GM21360 (cell line): Measurements from ENCODE around the gene DYSF.

Experiments
- ATAC-seq: cut with Tn5 transposase; IDR thresholded peaks from one replicate; pipeline ENCODE4 v1.9.1; 2021; ENCODE audit warnings: mild to moderate bottlenecking, moderate library complexity; ENCODE audit not compliant: unreplicated experiment

DYSF gene

DNA sequence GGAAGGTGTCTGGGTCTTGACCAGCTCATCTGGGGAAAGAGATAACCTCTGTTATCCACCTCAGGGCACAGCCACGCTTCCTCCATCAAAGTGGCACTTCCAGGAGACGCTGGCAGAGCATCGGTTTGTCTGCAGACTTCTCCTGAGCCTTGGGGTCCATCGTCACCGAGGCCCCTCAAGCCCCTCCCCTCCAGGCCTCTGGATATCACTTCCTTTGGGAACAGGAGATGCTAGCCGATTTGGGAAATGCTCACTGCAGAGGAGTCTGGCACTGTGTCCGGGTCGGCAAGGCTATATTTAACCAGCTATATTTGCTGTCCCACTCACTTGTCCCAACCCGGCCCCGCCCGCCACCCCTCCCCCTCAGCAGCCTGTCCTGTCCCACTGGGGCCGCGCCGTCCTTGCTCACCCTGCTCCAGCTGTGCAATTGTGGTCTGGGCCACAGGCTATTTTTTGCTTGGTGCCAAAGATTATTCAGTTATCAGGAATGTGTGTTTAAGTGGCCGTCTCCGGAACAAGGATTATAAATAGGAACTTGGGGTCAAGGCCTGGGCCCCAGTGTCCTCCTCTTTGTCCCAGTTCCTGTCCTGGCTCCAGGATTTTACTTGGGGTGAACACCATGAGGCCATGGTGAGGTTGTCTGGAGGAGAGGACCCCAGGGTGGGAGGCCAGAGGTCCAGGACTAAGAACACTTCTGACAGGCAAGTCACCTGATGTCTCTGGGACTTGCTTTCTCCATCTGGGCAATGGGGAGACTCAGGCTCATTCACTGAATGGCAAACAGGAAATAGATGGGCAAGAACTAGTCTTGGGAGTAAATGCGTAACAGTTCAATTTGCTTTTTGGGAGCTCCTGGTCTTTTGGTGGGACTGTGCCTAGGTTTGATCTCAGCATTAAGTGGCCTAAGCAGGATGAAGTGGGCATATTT, 263.6 kb downstream of the DYSF start:
- ATAC-seq = no peak

DNA sequence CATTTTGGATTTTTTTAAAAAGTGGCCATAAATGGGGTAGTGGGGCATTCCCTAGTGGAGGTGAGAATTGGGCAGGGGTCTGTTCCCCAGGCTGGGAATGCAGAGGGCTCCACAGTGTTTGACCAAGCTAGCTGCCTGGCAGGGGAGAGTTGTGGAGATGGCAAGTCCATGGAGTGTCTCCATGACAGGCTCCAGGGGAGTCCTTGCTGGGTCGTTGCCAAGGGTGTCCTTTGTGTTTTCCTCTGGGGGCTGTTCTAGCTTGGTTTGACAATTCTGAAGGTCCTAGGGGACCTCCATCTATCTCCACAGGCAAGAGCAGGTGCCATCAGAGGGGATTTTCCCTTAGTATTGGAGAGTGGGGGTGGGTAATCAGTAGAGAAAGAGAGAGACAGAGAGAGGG, 265.3 kb downstream of the DYSF start:
- ATAC-seq = no peak

DNA sequence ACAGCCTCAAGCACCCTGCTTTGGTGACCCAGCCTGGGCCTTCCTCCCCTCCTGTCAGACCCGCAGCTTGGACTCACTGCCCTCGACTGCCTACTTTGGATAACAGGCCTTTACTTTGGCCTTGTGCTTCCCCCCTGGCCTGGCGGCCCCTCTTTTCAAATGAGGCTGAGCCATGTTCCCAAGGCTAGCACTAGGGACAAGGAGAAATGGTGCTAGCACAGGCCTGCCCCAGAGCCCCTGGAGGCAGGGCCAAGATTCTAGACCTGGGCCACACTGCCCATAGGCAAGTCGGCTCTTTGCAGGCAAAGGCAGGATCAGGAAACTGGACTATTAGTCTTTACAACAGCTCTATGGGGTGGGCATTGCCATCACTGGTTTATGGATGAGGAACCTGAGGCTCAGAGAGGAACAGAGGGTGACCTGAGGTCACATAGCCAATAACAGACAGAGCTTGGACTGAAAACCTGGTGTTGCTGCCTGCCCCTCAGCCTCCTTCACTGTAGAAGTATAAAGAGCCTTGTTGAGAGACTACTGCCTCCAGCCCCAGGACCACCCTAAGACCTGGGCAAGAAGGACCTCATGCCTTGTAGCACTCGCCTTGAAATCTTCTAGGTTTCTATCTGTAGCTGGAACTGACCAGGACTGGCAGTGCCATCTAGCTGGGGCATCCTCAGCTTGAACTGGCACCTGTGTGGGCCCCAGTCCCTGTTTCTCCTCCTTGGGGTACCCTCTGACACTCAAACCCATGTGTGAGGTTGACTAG, 266.3 kb downstream of the DYSF start:
- ATAC-seq = no peak

DNA sequence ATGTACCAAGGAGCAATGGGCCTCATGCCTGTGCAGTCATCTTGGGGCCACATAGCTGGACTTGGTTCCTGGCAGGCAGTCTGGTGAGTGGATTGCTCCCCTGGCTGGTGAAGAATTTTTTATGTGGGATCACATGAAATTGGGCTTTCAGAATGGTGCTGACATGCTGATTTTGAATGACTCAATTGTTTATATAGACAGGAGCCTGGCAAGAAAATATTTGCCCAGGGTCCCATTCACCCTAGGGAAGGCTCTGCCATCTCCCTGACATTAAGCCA, 266.9 kb downstream of the DYSF start:
- no peak for ATAC-seq

DNA sequence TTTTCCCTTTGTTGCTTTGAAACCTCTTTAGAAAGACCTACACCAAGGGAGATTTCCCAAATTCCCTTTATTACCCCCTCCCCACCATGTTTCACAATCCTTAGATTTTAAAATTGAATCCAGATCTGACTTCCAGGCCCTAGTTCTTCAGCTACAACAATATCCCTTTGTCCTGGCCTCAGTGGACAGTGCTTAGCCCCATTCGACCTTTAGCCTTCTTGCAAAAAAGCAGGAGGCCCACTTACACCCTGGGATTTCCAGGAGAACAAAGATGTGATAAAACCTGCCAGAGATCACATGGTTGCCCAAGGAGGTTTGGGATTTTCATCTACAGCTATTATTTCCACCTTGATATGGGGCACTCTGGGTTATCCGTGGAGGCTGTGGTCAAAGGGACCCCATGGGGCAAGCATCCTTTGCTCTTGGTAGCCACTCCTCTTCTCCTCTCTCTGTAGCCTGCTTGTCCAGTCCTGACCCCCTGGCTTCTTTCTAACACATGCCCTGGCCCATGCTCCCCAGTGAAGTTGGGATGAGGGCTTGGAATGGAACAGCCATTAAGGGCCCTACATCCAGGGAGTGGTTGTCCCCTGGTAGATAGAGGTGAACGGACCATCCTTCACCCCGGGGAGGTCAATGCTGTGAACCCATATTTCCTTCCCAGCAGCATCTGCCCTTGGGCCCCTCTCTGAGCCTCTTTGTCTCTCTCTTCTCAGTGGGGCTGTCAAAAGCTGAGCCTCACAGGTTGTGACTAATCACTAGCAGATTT, 267.4 kb downstream of the DYSF start:
- ATAC-seq = no peak

DNA sequence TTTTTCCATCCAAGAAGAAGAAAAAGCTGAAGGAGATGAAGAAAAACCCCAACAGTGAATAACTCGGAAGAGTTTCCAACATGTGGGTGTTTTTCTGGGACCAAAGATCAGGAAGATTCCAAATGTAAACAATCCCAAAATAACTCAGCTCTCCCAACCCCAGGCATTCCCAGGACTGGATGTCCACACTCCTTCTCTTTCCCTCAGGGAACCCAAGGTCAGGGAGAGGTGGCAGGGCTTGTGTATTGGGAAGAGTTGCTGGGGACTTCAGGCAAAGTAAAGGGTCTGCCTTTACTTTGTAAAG, 268.0 kb downstream of the DYSF start:
- no peak for ATAC-seq

DNA sequence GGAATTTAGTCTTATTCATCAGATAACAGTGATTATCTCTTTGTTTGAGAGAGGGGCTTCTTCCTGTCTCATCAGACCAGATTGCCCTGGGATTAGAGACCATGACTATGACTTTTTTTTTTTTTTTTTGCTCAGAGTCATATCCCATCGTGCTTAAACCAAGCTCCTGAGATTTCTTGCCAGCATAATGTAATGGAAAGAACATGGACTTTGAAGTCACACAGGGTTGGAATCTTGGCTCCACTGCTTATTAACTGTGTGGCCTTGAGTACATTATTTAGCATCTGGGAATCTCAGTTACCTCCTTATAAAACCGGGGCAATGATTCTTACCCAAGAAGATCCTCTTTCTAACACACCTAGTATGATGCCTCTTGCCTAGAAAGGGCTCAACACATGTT, 268.3 kb downstream of the DYSF start:
- ATAC-seq = no peak

DNA sequence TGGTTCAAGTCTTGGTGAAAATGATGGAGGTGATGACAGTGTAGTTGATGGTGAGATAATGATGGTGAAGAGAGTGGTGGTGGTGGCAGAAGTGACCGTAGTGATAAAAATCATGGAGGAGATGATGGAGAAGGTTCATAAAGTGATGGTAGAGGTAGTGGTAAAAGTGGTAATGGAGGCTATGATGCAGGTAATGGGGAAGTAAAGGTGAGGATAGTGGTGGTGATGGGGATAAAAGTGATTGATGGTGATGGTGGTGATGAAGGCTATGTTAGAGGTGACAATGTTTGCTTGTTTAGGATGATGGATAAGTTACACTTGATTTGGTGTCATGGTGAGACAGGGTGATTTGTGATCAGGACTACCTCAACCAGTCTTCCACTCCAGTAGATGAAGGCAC, 268.9 kb downstream of the DYSF start:
- no peak for ATAC-seq

DNA sequence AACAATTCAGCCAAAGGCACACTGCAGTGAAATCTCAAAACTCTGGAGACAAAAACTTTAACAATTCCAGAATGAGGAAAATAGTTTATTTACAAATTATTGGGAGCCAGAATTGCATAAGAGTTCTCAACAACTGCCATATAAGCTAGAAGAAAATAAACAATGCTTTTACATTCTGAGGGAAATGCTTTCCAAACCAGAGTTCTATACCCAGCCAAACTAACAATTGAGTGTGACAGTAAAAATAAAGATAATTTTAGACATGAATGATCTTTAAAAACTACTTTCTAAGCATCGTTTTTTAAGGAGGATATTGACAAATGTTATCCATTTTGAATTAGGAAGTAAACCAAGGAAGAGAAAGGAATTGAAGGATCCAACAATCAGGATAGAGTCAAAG, 271.4 kb downstream of the DYSF start:
- no peak for ATAC-seq

DNA sequence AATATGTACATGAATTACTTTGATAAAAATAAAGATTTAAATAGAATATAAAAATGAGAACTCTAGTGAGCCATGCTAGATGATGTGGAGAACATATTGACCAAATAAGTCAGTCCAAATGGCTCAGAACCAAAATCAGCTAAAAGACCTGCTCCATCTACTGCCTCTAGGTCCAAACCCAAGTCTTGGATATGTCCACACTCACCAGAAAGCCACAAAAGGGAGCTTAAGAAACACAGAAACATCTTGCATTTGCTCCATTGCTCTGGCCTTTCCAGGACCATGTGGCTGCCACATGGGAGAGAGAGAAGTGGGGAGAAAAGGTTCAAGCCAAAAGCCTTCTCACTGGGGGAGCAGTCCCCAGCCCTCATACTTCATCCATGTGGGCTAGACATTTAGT, 272.5 kb downstream of the DYSF start:
- no peak for ATAC-seq

DNA sequence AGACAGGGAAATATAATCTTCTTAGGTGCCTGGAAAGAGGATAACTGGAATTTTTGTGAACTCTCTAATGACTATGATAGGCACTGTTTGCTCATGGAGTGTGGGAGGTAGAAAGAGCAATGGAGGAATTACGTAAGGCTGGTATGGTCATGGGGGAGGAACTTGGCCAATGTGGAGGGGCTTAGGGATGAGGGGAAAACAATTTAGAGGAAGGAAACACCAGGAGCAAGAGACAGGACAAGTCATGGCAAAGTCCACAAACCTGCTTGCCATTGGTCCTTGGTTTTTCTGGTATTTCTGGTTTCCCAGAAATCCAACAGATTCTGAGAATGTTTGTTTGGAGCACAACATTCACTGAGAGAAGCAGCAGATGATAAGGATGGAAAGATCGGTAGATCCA, 274.2 kb downstream of the DYSF start:
- no peak for ATAC-seq

DNA sequence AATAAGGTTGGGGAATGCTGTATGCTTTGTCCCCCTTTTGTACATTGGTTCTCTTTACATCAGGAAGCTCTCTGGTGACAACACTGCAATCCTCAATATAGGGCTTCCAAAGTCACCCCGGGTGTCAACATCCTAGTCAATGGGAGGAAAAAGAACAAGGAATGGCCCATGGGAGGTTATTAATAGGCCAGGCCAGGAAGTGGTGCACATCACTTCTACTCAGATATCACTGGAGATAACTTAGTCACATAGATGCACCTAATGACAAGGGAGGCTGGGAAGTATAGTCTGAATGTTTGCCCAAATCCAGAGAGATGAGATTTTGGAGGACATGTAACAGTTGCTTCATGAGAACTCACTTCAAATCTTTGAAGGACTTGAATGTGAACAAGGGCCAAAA, 274.7 kb downstream of the DYSF start:
- no peak for ATAC-seq

DNA sequence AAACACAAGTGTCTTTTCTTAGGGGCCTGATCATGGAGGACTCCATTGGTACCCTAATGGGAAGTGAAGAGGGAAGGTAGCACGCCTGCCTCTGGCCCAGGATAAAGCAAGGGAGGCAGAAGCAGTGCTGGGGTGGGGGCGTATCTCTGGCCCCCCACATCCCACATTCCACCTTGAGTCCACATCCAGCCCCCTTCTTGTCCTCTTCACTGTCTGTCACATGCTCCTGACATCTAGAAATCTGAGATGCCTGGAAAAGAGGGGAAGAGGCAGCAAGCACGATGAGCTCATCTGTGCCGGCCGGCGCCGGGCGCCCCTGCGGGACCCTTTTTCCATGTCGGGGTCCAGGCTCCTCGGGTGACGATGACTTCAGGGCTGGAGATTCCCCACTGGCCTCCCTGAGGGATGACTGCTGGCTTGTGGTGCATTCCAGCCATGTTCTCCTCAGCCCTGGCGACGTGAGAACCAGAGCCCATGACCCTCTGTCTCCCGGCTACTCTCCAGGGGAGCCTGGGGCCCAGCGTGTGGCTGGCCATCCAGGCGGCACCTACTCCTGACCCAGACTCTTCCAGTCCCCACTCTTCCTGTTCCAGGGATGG, 277.5 kb downstream of the DYSF start:
- ATAC-seq = no peak

DNA sequence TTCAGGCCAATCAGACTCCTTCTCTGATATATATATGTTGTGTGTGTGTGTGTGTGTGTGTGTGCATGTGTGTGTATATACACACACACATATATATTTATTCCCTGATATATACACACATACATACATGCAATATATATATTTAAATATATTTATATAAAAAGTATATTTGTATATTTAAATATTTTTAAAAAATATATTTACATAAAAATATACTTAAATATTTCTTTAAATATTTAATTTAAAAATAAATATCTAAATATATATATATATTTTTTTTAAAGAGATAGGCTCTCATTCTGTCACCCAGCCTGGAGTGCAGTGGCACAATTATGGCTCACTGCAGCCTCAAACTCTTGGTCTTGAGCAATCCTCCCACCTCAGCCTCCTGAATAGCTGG, 281.3 kb downstream of the DYSF start:
- ATAC-seq = no peak

DNA sequence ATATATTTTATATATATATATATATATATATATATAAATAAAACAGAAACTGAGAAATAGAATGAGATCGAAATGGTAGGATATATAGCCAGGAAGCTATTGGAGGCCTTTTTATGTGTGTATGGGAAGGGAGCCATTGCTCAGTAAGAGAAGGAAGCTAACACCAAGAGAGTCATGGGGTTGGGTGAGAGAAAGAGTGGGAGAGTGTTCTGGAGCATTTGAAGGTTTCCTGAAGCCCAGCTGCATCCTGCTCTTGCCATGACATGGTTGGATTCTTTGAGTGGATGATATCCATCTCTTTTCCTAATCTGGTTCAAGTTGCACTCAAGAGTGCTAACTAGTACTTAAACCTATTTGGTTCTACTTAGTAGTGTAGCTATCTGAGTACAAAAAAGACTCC, 282.3 kb downstream of the DYSF start:
- ATAC-seq = no peak
